Measurements from ENCODE around the gene STAT5B.

DNA sequence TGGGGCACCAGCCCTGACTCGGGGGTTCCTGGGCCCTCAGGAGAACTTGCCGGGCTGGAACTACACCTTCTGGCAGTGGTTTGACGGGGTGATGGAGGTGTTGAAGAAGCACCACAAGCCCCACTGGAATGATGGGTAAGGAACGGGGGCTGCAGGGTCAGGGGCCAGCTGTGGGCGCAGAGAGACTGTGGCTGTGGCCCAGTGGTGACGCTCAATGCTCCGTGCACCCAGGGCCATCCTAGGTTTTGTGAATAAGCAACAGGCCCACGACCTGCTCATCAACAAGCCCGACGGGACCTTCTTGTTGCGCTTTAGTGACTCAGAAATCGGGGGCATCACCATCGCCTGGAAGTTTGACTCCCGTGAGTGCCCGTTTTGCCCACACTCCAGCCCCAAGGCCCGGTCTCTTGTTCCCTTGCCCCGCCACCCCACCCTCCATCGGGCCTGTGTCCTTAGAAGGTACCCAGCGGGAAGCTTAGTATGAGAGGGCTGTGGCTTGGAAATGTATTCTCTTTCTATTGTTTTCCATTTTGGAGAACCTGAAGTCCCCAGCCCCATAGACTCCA, 31.3 kb upstream of the STAT5B start:
- TF ChIP-seq, protein P1, sequence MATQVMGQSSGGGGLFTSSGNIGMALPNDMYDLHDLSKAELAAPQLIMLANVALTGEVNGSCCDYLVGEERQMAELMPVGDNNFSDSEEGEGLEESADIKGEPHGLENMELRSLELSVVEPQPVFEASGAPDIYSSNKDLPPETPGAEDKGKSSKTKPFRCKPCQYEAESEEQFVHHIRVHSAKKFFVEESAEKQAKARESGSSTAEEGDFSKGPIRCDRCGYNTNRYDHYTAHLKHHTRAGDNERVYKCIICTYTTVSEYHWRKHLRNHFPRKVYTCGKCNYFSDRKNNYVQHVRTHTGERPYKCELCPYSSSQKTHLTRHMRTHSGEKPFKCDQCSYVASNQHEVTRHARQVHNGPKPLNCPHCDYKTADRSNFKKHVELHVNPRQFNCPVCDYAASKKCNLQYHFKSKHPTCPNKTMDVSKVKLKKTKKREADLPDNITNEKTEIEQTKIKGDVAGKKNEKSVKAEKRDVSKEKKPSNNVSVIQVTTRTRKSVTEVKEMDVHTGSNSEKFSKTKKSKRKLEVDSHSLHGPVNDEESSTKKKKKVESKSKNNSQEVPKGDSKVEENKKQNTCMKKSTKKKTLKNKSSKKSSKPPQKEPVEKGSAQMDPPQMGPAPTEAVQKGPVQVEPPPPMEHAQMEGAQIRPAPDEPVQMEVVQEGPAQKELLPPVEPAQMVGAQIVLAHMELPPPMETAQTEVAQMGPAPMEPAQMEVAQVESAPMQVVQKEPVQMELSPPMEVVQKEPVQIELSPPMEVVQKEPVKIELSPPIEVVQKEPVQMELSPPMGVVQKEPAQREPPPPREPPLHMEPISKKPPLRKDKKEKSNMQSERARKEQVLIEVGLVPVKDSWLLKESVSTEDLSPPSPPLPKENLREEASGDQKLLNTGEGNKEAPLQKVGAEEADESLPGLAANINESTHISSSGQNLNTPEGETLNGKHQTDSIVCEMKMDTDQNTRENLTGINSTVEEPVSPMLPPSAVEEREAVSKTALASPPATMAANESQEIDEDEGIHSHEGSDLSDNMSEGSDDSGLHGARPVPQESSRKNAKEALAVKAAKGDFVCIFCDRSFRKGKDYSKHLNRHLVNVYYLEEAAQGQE (IDR thresholded peaks at IDR 0.05; ENCODE audit: low read depth): no peak
- TF ChIP-seq JUND (IDR thresholded peaks at IDR 0.05) (no peak), POLR2A (IDR thresholded peaks at IDR 0.05; ENCODE audit: borderline replicate concordance, extremely low read depth, insufficient read depth, insufficient read length) (no peak), EZH2 (IDR thresholded peaks at IDR 0.05) (no peak), EZH2phosphoT487 (IDR thresholded peaks at IDR 0.05; ENCODE audit: borderline replicate concordance) (no peak), POLR2AphosphoS5 (IDR thresholded peaks at IDR 0.05; ENCODE audit: low read depth, low read length) (no peak)
- TF ChIP-seq, protein P2, sequence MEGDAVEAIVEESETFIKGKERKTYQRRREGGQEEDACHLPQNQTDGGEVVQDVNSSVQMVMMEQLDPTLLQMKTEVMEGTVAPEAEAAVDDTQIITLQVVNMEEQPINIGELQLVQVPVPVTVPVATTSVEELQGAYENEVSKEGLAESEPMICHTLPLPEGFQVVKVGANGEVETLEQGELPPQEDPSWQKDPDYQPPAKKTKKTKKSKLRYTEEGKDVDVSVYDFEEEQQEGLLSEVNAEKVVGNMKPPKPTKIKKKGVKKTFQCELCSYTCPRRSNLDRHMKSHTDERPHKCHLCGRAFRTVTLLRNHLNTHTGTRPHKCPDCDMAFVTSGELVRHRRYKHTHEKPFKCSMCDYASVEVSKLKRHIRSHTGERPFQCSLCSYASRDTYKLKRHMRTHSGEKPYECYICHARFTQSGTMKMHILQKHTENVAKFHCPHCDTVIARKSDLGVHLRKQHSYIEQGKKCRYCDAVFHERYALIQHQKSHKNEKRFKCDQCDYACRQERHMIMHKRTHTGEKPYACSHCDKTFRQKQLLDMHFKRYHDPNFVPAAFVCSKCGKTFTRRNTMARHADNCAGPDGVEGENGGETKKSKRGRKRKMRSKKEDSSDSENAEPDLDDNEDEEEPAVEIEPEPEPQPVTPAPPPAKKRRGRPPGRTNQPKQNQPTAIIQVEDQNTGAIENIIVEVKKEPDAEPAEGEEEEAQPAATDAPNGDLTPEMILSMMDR (IDR thresholded peaks at IDR 0.05 in 2 of 3, conservative IDR thresholded peaks at IDR 0.05 in 1 of 3; ENCODE audit: borderline replicate concordance in 1 of 3, insufficient read depth in 1 of 3, low read depth in 2 of 3, low read length in 2 of 3): no peak
- TF ChIP-seq, protein P3, sequence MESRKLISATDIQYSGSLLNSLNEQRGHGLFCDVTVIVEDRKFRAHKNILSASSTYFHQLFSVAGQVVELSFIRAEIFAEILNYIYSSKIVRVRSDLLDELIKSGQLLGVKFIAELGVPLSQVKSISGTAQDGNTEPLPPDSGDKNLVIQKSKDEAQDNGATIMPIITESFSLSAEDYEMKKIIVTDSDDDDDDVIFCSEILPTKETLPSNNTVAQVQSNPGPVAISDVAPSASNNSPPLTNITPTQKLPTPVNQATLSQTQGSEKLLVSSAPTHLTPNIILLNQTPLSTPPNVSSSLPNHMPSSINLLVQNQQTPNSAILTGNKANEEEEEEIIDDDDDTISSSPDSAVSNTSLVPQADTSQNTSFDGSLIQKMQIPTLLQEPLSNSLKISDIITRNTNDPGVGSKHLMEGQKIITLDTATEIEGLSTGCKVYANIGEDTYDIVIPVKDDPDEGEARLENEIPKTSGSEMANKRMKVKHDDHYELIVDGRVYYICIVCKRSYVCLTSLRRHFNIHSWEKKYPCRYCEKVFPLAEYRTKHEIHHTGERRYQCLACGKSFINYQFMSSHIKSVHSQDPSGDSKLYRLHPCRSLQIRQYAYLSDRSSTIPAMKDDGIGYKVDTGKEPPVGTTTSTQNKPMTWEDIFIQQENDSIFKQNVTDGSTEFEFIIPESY (IDR thresholded peaks at IDR 0.05; ENCODE audit: extremely low read depth, insufficient replicate concordance, low read length): no peak

Data from HCT116 (cell line).